DMS 273 (cell line): ENCODE measurements around the gene LTA4H.
A peak's percentile ranks its signal among the peaks of the same experiment; 100 is the strongest.

ENCODE experiments used
- DNase-seq: peaks from one replicate; lab custom pipeline; 2025; ENCODE audit not compliant: unreplicated experiment; lab: John Stamatoyannopoulos, UW

LTA4H gene

GRCh38 chr12:96036765-96037455 is 1.5 kb upstream of the LTA4H start:
- DNase-seq = no peak

DNA sequence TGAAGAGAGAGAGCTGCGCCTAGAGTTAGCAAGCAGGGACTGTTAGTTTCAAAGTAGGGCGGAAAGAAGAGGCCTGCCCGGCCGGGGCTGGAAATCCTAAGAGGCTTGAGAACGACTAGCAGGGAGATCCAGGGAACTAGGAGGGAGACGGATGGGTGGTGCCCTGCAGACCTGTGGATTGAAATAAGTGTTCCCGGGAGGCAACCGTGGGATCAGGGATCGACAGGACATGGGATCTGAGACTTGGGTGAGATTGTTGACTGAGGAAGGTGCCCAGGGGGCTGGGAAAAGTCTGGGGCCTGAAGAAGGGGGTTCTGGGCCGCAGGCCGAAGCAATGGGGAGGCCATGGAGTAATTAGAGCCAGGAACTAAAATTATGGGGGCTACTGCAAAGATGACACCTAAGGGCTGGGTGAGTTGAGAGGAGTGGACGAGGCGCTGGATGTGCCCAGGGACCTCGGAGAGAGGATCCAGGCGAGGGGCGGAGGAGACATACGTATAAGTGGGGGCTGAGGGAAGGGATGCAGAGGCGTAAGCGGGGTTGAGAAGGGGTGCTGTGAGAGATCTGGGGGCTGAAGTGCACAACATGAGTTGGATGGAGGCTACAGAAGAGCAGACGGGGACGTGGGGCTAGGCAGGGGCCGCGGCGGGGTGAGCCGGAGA is 635 bp downstream of the LTA4H start:
- peak; percentile 65 for DNase-seq

GRCh38 chr12:96033549-96034389 is 1.6 kb downstream of the LTA4H start:
- peak; percentile 15 for DNase-seq

DNA sequence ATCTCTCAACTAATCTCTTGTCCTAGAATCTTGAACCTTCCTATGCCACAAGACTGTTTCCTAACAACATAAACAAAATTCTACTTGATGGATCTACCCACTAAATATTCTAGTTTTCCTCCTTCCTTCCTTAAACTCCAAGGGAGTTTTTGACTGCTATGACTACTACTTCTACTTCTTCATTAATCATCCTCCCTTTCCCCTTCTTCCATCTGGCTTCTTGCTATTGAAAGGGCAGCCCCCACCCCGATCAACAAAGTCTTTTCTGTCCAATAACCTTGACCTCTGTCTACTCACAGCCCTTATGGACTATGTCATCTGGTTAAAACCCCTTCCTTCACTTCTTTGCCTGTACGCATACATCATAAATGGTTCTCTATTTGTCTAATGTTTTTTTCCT is 5.6 kb downstream of the LTA4H start:
- no peak for DNase-seq

- no peak for DNase-seq
These were observed 6.8 kb downstream of the LTA4H start for GRCh38 chr12:96028538-96028937.

- no peak for DNase-seq
These were observed 9.1 kb downstream of the LTA4H start for GRCh38 chr12:96026331-96026730.

DNA sequence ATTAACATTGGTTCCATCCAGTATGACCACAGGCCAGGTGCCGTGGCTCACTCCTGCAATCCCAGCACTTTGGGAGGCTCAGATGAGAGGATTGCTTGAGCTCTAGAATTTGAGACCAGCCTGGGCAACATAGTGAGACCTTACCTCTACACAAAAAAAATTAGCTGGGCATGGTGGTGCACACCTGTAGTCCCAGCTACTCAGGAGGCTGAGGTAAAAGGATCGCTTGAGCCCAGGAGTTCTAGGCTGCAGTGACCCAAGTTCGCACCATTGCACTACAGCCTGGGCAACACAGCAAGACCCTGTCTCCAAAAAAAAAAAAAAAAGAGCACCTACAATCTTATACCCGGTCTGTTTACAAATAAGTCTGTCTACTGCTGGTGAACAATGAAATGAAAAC is 9.9 kb downstream of the LTA4H start:
- DNase-seq = no peak

DNA sequence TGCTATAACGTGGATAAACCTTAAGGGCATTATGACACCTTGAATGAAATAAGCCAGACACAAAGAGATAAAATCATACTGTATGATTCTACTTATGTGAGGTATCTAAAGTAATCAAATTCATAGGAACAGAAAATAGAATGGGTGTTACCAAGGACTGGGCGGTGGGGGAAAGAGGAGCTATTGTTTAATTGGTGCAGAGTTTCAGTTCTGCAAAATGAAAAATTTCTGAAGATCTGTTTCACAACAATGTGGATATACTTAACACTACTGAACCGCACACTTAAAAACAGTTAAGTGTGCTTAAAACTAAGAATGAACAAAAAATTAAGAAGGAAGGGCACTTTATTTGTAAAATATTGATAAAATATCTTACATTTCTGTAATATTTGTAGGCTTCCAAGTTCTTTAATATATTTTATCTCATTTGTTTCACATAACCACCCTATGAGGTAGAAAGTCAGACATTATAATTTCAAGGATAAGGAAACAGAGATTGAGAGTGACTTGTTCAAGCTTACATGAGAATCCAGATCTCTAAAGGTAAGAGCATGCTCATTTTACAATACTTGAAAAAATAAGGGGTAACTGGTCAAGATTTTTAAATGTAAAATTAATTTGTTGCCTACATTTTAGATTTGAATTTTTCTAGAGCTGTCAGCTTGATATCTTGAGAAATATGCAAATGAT is 14.9 kb downstream of the LTA4H start:
- no peak for DNase-seq

- peak; percentile 24 for DNase-seq
These were observed 19.7 kb downstream of the LTA4H start for GRCh38 chr12:96015672-96016071.

DNA sequence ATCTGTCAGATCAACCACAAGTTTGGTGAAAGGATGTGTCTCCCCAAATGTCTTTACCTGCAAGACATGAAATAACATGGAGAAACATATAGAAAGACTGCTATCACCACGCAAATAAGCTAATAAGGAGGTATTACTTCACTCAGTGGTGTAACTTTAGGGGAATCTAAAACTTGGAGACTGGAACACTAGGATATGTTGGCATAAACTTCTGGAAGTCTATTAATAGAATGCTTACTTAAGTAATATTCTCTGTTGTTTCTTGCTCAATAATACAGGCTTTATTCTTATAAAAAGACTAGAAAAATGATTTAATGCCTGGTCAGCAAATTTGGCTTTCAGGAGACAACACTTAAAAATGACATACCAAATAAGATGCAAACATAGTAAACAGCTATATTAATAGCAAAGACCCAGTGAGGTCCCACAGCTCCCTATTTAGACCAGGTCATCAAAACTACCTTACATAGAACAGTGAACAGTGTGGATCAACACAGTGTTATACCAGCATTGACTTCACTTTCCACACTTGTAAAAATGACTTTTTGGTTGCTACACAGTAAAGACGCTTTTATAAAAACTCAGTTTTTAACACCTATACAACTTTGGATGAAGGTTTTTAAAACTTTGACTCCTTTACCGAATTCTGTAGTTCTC is 20.3 kb downstream of the LTA4H start:
- DNase-seq = no peak

GRCh38 chr12:96007729-96008128 is 27.7 kb downstream of the LTA4H start:
- DNase-seq = no peak

DNA sequence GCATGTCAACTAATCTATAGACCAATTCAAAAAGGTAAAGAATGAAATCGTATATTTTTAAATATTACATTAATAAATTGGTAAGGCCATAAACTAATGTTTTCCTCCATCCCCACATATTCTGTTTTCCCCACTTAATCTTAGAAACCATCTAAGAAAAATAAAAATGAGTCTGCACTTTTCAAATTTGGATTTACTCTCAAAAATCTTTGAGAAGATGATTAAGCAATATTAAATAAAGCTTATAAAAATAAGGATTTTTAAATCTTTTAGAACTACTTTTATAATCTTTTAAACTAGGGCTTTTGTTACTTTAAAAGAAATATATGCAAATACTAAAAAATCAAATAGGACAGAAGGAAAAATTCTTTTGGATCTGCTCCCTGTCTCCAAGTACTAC is 28.7 kb downstream of the LTA4H start:
- DNase-seq = no peak

GRCh38 chr12:96000858-96001257 is 34.5 kb downstream of the LTA4H start:
- no peak for DNase-seq

- no peak for DNase-seq
These were observed 35.9 kb downstream of the LTA4H start for GRCh38 chr12:95999484-95999883.

DNA sequence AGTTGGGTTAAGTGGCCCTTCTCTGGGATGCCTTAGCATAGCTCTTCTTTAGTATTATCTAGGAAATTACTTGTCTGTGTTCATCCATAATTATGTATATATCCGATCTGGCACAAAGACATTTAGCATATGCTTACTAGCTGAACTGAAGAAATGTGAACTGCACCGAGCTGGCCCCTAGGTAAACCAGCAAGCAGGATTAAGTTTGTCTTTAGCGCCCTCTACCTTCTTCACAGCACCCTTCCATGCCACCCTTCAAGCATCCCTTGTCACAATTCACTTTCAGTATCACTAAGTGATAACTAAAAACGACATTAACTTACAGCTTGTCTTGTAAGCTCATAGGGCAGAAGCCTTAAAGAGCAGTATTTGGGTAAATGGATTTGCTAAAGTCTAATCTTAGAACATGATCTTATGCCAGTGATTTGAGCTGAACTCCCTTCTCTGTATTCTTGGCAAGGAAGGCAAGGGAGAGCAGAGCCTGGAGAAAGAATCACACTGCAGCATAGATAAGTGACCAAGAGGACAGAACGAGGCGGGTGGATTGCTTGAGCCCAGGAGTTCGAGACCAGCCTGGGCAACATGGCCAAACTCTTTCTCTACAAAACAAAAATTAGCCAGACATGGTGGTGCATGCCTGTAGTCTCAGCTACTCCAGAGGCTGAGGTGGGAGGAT is 36.6 kb downstream of the LTA4H start:
- DNase-seq = peak; percentile 69

DNA sequence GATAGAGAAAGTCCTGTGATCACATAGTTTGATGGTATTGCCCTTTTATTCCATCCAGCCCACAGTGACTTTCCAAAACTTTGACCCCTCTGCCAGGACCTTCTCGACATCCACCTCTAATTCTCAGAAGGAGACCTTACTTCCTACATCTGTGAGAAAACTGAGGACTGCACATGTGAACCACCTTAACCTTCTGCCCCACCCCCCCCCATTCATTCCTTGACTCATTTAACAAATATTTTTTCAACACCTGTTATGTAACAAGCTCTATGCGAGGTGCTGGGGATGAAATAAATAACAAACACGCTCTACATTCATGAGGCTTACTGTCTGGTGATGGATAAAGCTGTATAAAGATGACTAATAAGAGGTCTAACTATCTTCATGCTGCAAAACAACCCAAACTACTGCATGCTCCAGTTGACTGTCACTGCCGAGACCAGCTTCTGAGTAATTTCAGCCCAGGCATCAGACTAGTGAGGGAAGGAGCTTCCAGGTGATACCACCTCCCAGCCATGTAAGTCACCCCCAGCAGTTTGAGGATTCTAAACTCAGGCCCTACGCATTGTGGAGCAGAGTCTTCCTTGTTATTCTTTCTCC is 37.4 kb downstream of the LTA4H start:
- DNase-seq = no peak

DNA sequence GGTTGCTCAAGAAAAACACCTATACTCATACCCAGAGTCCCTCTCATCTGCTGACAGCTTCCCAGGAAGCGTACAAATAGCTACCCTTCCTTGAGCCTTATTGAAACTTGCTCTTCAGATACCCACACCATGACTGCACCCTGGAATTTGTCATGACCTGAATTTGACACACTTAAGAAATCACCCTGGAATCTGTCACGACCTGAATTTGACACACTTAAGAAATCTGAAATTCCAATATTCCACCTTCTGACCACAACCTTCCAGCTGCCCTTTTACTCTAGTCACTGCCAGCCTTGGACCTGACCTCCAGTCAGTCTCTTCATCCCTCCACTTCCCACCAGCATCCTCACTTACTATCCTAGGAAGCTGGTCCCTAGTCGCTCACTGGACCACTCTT is 38.1 kb downstream of the LTA4H start:
- DNase-seq = no peak

DNA sequence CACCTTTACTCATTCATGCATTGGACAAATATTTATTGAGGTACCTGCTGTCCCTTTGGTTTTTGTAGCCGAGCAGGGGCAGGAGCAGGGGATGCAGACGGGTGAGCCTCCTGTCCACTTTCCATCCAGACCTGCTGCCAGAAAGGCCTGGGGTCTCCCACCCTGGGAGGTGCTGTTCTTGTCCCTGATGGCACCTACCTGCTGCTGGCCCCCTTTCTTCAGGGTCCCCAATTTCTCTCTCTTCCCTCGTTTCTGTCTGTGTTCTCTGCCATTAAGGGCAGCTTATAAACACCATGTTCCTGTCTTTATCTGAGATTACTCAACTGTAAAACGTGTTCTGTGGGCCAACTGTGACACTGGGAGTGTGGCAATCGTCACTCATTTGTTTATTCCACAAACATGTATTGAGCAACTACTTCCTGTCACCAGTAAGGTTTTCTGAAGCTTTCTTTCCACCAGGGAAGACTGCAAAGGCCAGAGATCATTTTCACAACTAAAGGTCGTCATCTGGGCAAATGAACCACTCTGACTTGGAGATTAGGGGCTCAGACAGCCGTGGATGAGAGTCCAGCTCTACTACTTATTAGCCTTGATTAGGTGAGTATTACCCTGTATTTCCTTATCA is 39.2 kb downstream of the LTA4H start, which contains the start of gene HAL:
HAL (minus strand) TSS at position 311 of the 625 bp plus-strand sequence. CDS start 434 bp downstream, outside the sequence.
- no peak for DNase-seq
